SJSA1 (cell line): Measurements from ENCODE around the gene BGLAP. TPM values are rescaled to one million over a fixed set of nuclear protein-coding genes. Genes with fewer than 3 reads are reported as not detected.

Experiments
- DNase-seq, 2 experiments: peaks; one replicate each; pipeline ENCODE4 v3.0.0-alpha.2; 2015 to 2020; ENCODE audit warnings: low spot score in 2 of 2, low read depth in 1 of 2
- H3K27ac ChIP-seq: fragments of 250-450 bp; sonication (Bioruptor Pico); 2 replicates; pipeline ENCODE4 v1.5.1; 2020; ENCODE audit warnings: mild to moderate bottlenecking, moderate library complexity
- H3K27me3 ChIP-seq: fragments of 250-450 bp; sonication (Bioruptor Pico); replicated peaks from 2 replicates; pipeline ENCODE4 v1.5.1; 2020; ENCODE audit warnings: mild to moderate bottlenecking, moderate library complexity
- H3K36me3 ChIP-seq: fragments of 250-450 bp; sonication (Bioruptor Pico); 2 replicates; pipeline ENCODE4 v1.5.1; 2020; ENCODE audit warnings: mild to moderate bottlenecking
- H3K4me1 ChIP-seq: fragments of 250-450 bp; sonication (Bioruptor Pico); replicated peaks from 2 replicates; pipeline ENCODE4 v1.6.1; 2021; ENCODE audit warnings: mild to moderate bottlenecking
- H3K4me3 ChIP-seq: fragments of 250-450 bp; sonication (Bioruptor Pico); 2 replicates; pipeline ENCODE4 v1.5.1; 2020; ENCODE audit warnings: mild to moderate bottlenecking
- H3K9me3 ChIP-seq: fragments of 250-450 bp; sonication (Bioruptor Pico); replicated peaks from 2 replicates; pipeline ENCODE4 v1.5.1; 2020; ENCODE audit warnings: mild to moderate bottlenecking
- total RNA-seq: library from RNA; depleted of rRNA; stranded (reverse); fragments of >200 nt; shearing (Covaris generic); gene quantifications from 2 replicates; pipeline ENCODE4 v1.2.3, GENCODE V29; 2014

The BGLAP gene
- total RNA-seq, 1 experiment from 2014 or later: not detected

DNA sequence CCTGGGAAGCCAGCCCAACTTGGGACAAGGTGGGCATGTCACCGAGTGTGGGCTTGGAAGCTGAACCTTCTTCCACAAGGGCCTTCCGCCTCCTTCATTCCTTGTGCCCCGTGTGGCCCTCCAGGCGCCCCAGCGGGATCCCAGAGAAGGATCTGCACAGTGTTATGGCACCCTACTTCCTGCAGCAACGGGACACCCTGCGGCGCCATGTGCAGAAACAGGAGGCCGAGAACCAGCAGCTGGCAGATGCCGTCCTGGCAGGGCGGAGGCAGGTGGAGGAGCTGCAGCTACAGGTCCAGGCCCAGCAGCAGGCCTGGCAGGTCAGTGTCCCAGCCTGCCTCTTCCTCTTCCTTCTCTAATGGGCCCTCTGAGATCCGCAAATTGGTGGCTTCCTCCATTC lies 5.8 kb upstream of the BGLAP start:
- H3K27ac ChIP-seq: no peak overlapping the region
- H3K27me3 ChIP-seq: no peaks in the 10 kb centered on the region
- H3K4me3 ChIP-seq: no peak overlapping the region
- peaks cover 13% of the 10 kb centered on the region for H3K4me1 ChIP-seq
- DNase-seq: no peak
- peaks cover 33% of the 10 kb centered on the region for H3K36me3 ChIP-seq
- no peaks in the 10 kb centered on the region for H3K9me3 ChIP-seq

DNA sequence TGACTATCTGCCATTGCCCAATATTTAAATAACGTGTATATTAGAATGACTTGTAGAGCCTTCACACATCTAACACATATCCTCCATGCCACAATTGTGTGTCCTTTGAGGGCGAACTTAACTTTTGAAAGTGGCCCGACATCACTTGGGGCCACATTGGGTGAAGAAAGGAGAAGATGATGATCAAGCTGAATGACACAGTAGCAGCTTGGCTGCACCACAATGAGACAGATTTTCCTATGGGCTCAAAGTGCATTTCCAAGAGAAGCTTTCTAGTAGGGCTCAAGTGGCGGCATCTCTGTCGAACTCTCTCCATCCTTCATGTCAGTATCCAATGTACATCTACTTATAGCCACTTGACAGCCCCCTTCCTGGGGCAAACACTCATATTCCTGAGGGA lies 3.7 kb upstream of the BGLAP start:
- peaks cover 33% of the 10 kb centered on the region for H3K36me3 ChIP-seq
- no peak overlapping the region for H3K4me3 ChIP-seq
- H3K4me1 ChIP-seq: peaks cover 9% of the 10 kb centered on the region
- no peak for DNase-seq
- no peak overlapping the region for H3K27ac ChIP-seq
- no peaks in the 10 kb centered on the region for H3K27me3 ChIP-seq
- H3K9me3 ChIP-seq: no peaks in the 10 kb centered on the region

DNA sequence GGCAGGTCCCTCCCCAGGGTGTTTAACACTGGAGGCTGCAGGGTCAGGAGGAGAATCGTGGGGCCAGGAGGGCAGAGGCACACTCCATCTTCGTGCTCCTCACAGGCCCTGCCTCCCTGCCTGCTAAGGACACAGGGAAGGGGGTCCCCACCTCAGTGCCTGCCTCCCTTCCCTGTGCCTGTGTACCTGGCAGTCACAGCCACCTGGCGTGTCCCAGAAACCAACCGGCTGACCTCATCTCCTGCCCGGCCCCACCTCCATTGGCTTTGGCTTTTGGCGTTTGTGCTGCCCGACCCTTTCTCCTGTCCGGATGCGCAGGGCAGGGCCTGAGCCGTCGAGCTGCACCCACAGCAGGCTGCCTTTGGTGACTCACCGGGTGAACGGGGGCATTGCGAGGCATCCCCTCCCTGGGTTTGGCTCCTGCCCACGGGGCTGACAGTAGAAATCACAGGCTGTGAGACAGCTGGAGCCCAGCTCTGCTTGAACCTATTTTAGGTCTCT lies 623 bp upstream of the BGLAP start:
- Histone ChIP-seq H3K4me3 (no peak overlapping the region), H3K4me1 (peaks cover 8% of the 10 kb centered on the region), H3K9me3 (no peaks in the 10 kb centered on the region), H3K36me3 (peaks cover 19% of the 10 kb centered on the region), H3K27ac (no peak overlapping the region), H3K27me3 (peaks cover 15% of the 10 kb centered on the region)
- no peak for DNase-seq

DNA sequence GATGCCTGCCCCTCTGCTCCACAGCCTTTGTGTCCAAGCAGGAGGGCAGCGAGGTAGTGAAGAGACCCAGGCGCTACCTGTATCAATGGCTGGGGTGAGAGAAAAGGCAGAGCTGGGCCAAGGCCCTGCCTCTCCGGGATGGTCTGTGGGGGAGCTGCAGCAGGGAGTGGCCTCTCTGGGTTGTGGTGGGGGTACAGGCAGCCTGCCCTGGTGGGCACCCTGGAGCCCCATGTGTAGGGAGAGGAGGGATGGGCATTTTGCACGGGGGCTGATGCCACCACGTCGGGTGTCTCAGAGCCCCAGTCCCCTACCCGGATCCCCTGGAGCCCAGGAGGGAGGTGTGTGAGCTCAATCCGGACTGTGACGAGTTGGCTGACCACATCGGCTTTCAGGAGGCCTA lies 754 bp downstream of the BGLAP start:
- Histone ChIP-seq H3K36me3 (peaks cover 11% of the 10 kb centered on the region), H3K4me1 (peaks cover 8% of the 10 kb centered on the region), H3K9me3 (no peaks in the 10 kb centered on the region), H3K27ac (no peak overlapping the region), H3K27me3 (peaks cover 18% of the 10 kb centered on the region), H3K4me3 (no peak overlapping the region)
- DNase-seq: no peak

DNA sequence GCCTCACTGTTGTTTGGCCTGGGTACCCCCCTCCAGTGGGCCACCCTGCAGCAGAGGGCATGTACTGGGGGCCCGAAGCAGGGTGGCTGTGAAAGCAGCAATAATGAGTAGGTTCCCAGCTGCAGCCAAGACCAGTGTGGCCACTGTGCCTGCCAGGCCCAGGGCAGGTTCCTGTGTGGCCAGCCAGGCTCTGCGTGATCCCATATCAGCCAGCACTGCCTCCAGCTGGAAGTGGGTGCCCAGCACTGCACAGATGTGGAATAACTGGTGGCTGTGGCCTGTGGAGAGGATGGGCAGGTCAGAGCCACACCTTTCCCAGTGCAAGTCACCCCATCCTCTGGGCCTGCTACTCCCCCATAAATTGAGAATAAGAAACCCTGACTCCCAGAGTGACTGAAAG lies 2.1 kb downstream of the BGLAP start:
- Histone ChIP-seq H3K4me1 (peaks cover 8% of the 10 kb centered on the region), H3K9me3 (no peaks in the 10 kb centered on the region), H3K36me3 (peaks cover 7% of the 10 kb centered on the region)

DNA sequence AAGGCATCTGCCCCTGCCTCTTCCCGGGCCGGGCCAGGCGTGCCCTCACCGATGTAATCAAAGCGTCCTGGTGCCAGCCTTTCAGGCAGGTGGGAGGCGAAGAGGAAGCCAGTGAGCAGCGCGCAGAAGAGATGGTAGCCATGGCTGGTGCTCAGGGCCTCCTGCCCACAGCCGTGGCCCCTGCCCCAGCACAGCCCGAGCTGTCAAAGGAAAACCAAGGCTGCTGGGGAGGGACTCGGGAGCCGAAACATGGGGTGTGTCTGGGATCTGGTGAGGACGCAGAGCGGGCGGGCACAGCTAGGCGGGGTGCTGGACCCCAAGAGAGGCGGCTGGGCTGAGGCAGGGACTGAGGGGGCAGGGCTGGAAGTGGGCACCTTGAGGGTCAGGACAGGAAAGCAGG lies 2.7 kb downstream of the BGLAP start:
- Histone ChIP-seq H3K27me3 (peaks cover 18% of the 10 kb centered on the region), H3K27ac (no peak overlapping the region), H3K4me3 (no peak overlapping the region), H3K9me3 (no peaks in the 10 kb centered on the region), H3K4me1 (peaks cover 8% of the 10 kb centered on the region), H3K36me3 (peaks cover 10% of the 10 kb centered on the region)
- DNase-seq: no peak

More for the DNA sequence above, 2.1 kb downstream of the BGLAP start:
- Histone ChIP-seq H3K27me3 (peaks cover 18% of the 10 kb centered on the region), H3K27ac (no peak overlapping the region), H3K4me3 (no peak overlapping the region)
- no peak for DNase-seq

DNA sequence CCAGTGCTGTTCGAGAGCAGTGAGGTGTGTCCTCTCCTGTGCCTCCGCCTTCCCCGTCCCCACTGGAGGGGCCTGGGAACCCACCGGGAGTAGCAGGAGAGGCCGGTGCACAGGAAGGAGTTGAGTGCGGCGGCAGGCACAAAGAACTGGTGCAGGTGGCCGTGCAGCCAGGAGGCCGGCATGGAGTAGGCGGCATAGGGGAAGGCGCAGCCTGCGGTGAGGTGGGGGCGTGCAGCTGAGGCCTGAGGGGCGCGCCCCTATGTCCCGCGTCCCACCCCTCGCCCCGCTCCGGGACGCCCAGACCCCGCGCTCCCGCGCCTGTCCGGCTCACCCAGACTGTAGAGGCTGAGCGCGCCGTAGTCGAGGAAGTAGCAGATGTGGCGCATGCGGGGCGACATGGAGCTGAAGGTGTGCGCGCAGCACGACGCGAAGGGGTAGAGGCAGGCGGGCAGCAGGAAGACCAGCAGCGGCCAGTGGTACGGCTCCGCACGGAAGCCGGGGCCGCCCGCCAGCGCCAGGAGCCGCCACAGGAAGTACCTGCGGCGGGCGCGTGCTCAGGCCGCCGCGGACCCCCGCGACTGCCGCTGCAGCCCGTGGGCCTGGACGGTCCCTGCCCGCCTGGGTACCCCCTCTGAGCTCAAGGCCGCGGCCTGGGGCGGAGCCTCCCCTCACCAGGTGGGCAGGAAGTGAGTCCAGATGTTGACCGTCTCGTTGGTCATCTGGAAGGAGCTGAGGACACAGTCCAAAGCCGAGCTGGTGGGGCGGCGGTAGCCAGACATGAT lies 3.7 kb downstream of the BGLAP start:
- Histone ChIP-seq H3K4me1 (peaks cover 8% of the 10 kb centered on the region), H3K36me3 (peaks cover 17% of the 10 kb centered on the region), H3K4me3 (no peak overlapping the region), H3K27me3 (peaks cover 18% of the 10 kb centered on the region), H3K9me3 (no peaks in the 10 kb centered on the region), H3K27ac (no peak overlapping the region)
- no peak for DNase-seq

DNA sequence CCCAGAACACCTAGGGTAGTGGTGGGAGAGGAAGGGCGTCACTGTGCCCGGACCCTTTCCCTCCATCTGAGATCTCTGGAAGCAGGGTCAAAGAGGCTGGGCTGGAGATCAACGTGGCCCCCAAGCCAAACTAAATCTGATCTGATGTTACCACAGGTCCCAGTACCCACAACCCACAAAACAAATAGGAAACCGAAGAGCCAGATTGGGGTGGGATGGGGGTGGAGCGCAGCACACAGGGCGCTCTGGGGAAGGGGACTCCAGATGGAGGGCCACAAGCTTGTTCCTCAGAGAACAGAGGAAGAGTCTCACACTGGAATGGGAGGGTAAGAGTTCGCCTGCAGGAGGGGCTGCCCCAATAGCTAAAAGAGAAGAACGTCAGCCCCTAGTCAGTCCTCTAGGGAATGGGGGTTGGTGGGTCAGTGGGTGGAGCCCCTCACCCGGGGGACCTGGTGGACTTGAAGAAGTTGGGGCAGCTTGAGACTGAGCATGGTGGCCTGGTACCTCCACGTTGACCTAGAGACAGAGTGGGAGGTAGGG lies 4.3 kb downstream of the BGLAP start:
- peaks cover 18% of the 10 kb centered on the region for H3K27me3 ChIP-seq
- DNase-seq: no peak
- H3K36me3 ChIP-seq: peaks cover 23% of the 10 kb centered on the region
- H3K9me3 ChIP-seq: no peaks in the 10 kb centered on the region
- no peak overlapping the region for H3K27ac ChIP-seq
- peaks cover 8% of the 10 kb centered on the region for H3K4me1 ChIP-seq
- H3K4me3 ChIP-seq: no peak overlapping the region

DNA sequence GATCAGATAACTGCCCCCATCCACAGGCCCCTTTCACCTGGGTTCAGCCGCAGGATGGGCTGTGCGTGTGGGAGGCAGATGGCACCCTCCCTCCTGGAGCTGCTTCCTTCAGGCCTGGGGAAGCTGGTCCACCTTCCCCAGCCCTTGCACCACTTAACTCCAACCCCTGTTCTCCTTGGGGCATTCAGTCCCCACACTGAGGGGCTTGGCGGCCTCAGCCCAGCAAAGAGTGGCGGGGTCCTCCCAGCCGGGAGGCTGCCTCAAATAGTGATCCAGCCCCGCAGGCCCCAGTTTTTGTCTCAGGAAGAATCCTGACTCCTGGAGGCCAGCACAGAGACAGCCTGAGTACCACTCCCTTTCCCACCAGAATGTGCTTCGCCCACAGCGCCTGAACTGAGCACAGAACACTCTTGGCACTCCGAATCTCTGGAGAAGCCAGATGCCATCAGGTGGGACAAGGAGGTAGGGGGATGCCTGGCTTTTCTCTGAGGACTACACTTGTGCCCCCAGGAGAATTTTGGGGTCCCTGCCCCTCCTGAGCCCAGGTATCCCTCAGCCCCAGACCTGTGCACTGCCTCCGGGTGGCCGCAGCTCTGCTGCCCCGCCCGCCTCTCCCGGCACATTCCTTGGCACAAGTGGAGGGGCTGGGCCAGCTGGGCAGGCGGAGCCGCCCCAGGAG lies 4.9 kb downstream of the BGLAP start:
- Histone ChIP-seq H3K36me3 (peaks cover 29% of the 10 kb centered on the region), H3K4me1 (peaks cover 8% of the 10 kb centered on the region), H3K4me3 (no peak overlapping the region), H3K27ac (no peak overlapping the region), H3K9me3 (no peaks in the 10 kb centered on the region), H3K27me3 (peaks cover 18% of the 10 kb centered on the region)
- DNase-seq: no peak

DNA sequence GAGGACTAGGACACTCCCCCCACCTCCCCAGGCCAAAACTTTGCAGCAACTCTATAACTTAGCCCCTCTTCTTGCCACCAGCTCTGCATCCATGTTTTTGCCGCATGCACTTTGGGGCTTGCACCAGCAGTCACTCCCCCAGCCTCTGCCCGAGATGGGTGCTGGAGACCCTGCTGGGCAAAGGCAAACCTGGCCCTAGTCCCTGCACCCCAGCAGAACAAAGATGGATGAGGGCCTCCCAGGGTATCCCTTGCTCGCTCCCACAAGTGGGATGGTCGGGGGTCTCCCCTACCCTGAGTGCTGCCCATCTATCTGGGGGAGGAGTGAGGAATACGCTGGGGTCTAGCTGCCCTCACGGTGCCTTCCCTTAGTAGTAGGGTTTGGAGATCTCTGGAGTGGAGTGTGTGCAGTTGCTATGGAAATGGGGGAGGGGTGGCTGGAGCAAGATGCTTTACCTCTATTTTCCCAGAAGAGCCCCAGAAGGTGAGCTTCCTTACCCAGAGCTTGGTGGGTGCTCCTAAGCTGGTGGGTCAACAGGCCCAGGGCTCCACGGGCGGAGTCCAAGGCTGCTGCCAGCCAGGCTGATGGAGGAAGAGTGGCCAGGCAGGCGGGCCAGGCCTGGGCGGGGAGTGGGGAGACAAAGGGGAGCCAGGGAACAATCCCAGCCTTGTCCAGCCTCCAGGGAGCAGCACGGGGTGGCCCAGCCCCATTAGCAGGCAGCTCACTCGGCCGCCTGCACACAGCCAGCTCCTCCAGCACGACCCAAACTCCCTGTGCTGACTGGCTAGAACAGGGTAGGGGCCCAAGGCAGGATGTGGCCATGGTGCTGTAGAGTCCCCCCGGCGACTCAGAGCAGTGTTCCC lies 5.7 kb downstream of the BGLAP start, which contains the start of gene PAQR6:
PAQR6 (minus strand) TSS at position 597 of the 863 bp plus-strand sequence. CDS start 1,325 bp downstream, outside the sequence.
- Histone ChIP-seq H3K4me3 (no peak within 1 kb of the TSS), H3K27me3 (peaks cover 18% of the 10 kb centered on the region), H3K36me3 (peaks cover 37% of the 10 kb centered on the region), H3K27ac (no peak within 1 kb of the TSS), H3K9me3 (no peaks in the 10 kb centered on the region), H3K4me1 (peaks cover 8% of the 10 kb centered on the region)
- no peak for DNase-seq

DNA sequence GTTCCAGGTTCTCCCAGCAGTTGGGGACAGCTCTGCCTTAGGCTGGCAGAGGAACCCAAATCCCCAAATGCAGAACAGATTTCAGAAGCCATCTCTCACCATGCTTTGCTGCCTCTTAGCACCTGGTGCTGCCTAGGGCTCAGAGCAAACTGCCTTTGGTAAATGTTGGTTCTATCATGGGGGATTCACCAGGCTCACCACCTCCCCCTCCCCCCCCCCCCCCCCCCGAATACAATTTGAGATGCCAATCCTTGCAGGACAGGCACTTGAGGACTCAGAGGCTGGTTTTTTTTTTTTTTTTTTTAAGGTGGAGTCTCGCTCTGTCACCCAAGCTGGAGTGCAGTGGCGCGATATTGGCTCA lies 6.3 kb downstream of the BGLAP start:
- Histone ChIP-seq H3K27ac (no peak overlapping the region), H3K27me3 (peaks cover 18% of the 10 kb centered on the region), H3K9me3 (no peaks in the 10 kb centered on the region), H3K4me3 (no peak overlapping the region), H3K36me3 (peaks cover 43% of the 10 kb centered on the region), H3K4me1 (peaks cover 8% of the 10 kb centered on the region)
- DNase-seq: no peak

DNA sequence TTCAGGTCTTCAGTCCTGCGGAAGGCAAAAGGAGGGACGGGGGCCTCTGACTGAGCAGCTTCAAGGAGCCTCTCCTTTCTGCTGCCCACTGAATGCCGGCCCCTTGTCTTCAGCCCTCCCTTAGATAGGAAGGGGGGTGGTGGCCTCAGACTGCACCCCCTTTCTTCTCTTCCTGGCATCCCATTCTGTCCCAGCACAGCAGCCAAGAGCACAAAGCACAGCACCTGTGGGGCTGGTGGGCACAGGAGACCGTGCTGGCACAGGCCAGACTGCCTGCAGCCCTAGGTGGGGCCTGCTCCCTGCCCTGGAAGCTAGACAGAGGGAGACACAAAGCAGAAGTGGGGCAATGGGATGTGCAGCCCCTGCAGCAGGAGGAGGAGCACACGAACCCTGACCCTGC lies 7.6 kb downstream of the BGLAP start:
- H3K9me3 ChIP-seq: no peaks in the 10 kb centered on the region
- no peak overlapping the region for H3K4me3 ChIP-seq
- no peak overlapping the region for H3K27ac ChIP-seq
- H3K36me3 ChIP-seq: peaks cover 56% of the 10 kb centered on the region
- H3K4me1 ChIP-seq: peaks cover 8% of the 10 kb centered on the region
- peaks cover 18% of the 10 kb centered on the region for H3K27me3 ChIP-seq
- DNase-seq: no peak

DNA sequence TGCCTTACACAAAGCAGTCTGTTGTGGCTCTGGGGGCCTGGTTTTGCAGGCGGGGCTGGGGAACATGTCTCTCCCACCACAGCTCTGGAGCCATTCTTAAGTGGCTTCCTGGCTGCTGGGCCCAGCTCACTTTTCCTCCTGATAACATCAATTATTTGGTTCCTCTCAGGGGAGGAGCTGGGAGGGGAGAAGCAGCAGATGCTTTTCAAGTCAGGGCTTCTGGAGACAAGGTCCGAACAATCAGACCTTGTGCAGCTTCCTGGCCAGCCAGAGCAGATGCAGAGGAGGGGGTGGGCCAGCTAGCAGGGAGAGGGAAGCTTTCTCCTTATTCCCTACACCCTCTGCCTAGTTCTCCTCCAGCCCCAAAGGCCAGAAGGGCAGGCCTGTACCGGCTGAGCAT lies 9.5 kb downstream of the BGLAP start:
- H3K9me3 ChIP-seq: no peaks in the 10 kb centered on the region
- peaks cover 1% of the 10 kb centered on the region; the same call in 1 of the 2 replicates for H3K27me3 ChIP-seq
- no peak for DNase-seq
- H3K27ac ChIP-seq: no peak overlapping the region
- H3K4me3 ChIP-seq: no peak overlapping the region
- H3K4me1 ChIP-seq: no peaks in the 10 kb centered on the region
- peaks cover 71% of the 10 kb centered on the region for H3K36me3 ChIP-seq
